PC-3 (cell line): ENCODE results near the gene SLC44A2. TPM values are rescaled to one million over a fixed set of nuclear protein-coding genes. Genes with fewer than 3 reads are reported as not detected.

Experiments
- ATAC-seq: fragments of 200-7000 bp; cut with Tn5 transposase; 2 replicates; pipeline ENCODE4 v1.9.1; 2020; ENCODE audit warnings: mild to moderate bottlenecking, moderate library complexity
- BruUV-seq: library from RNA; stranded (reverse); fragments of 400-500 nt; replicated peaks from 2 replicates; lab custom pipeline; 2021; lab: Mats Ljungman, UMichigan
- CTCF ChIA-PET: fragments of 300-600 bp; sonication (Branson Sonifier 250); formaldehyde crosslinking; loops from one replicate; lab custom pipeline; 2022; ENCODE audit warnings: antibody characterized with exemption; lab: Charles Lee
- POLR2A ChIA-PET: fragments of 300-600 bp; sonication (Branson Sonifier 250); formaldehyde crosslinking; loops from one replicate; lab custom pipeline; 2022; ENCODE audit warnings: antibody characterized with exemption; ENCODE audit not compliant: unreplicated experiment; lab: Charles Lee
- DNase-seq: peaks from one replicate; pipeline ENCODE4 v3.0.0-alpha.2; 2015
- H2AFZ ChIP-seq: fragments of 300-600 bp; sonication (generic); 2 replicates; pipeline ENCODE4 v1.6.0; 2016; ENCODE audit warnings: antibody characterized with exemption, low read length
- H3F3A ChIP-seq: fragments of 300-600 bp; sonication (generic); one replicate; pipeline ENCODE4 v1.6.0; 2017; ENCODE audit warnings: antibody characterized with exemption, low read length, control low read depth, mild to moderate bottlenecking; ENCODE audit not compliant: unreplicated experiment
- H3K27ac ChIP-seq: fragments of 300-600 bp; sonication (generic); 2 replicates; pipeline ENCODE4 v1.5.1; 2016; ENCODE audit warnings: mild to moderate bottlenecking, low read length
- H3K27me3 ChIP-seq: fragments of 300-600 bp; sonication (generic); 2 replicates; pipeline ENCODE4 v1.6.1; 2016; ENCODE audit warnings: low read length, mixed read lengths
- H3K36me3 ChIP-seq: fragments of 300-600 bp; sonication (generic); 2 replicates; pipeline ENCODE4 v1.6.1; 2016; ENCODE audit warnings: low read depth, mixed run types, low read length, mixed read lengths
- H3K4me1 ChIP-seq: fragments of 300-600 bp; sonication (generic); 2 replicates; pipeline ENCODE4 v1.5.1; 2016; ENCODE audit warnings: low read length; ENCODE audit not compliant: insufficient read depth
- H3K4me2 ChIP-seq: fragments of 300-600 bp; sonication (generic); 2 replicates; pipeline ENCODE4 v1.6.0; 2016; ENCODE audit warnings: low read length
- H3K4me3 ChIP-seq: fragments of 300-600 bp; sonication (generic); 2 replicates; pipeline ENCODE4 v1.5.1; 2016; ENCODE audit warnings: mild to moderate bottlenecking, low read length, mixed read lengths
- H3K79me2 ChIP-seq: fragments of 300-600 bp; sonication (generic); 2 replicates; pipeline ENCODE4 v1.6.1; 2017; ENCODE audit warnings: low read length, mixed read lengths
- H3K9ac ChIP-seq: fragments of 300-600 bp; sonication (generic); 2 replicates; pipeline ENCODE4 v1.6.0; 2016; ENCODE audit warnings: mild to moderate bottlenecking, low read length
- H3K9me2 ChIP-seq: fragments of 300-600 bp; sonication (generic); replicated peaks from 2 replicates; pipeline ENCODE4 v1.6.1; 2016; ENCODE audit warnings: mixed run types, low read length, mixed read lengths
- H3K9me3 ChIP-seq: fragments of 300-600 bp; sonication (generic); 2 replicates; pipeline ENCODE4 v1.6.1; 2016; ENCODE audit warnings: low read length, mixed read lengths
- H4K20me1 ChIP-seq: fragments of 300-600 bp; sonication (generic); 2 replicates; pipeline ENCODE4 v1.6.1; 2016; ENCODE audit warnings: low read length, mixed read lengths
- CTCF ChIP-seq: fragments of 300-600 bp; sonication (generic); conservative IDR thresholded peaks from 2 replicates; pipeline ENCODE4 v1.5.1; 2017; ENCODE audit warnings: antibody characterized with exemption, low read depth, mild to moderate bottlenecking, low read length
- EZH2 ChIP-seq: fragments of 300-600 bp; sonication (generic); IDR thresholded peaks from one replicate; pipeline ENCODE4 v1.6.1; 2017; ENCODE audit warnings: antibody characterized with exemption, mild to moderate bottlenecking, low read length; ENCODE audit not compliant: unreplicated experiment
- EZH2phosphoT487 ChIP-seq: fragments of 300-600 bp; sonication (generic); IDR thresholded peaks from 2 replicates; pipeline ENCODE4 v1.6.1; 2018; ENCODE audit warnings: mild to moderate bottlenecking, antibody characterized with exemption, low read length, borderline replicate concordance
- intact Hi-C: fragments of 100-400 bp; cut with micrococcal nuclease; formaldehyde crosslinking; loops from 2 replicates; pipeline ENCODE4 v1.9.0; 2023
- total RNA-seq: library from RNA; depleted of rRNA; stranded (reverse); fragments of >200 nt; gene quantifications from 2 replicates; pipeline ENCODE4 v1.2.3, GENCODE V29; 2014

The SLC44A2 gene
- total RNA-seq, 1 experiment from 2014 or later: 63.9 TPM

- POLR2A ChIA-PET: no interaction called here
- no peaks in the 10 kb centered on the region for H3K4me1 ChIP-seq
- TF ChIP-seq CTCF (no peak), EZH2phosphoT487 (no peak)
- H3K27ac ChIP-seq: no peak overlapping the region
- no peak for DNase-seq
- no peak for ATAC-seq
- no peak overlapping the region for H3K4me2 ChIP-seq
- intact Hi-C loops: no loop called here
- no peaks in the 10 kb centered on the region for H3F3A ChIP-seq
- BruUV-seq: no TSS peak
- H3K9me3 ChIP-seq: no peaks in the 10 kb centered on the region
- no peak overlapping the region for H2AFZ ChIP-seq
- no peaks in the 10 kb centered on the region for H3K27me3 ChIP-seq
- H3K4me3 ChIP-seq: no peak overlapping the region
- CTCF ChIA-PET: no interaction called here
- H3K9ac ChIP-seq: no peak overlapping the region
- H3K36me3 ChIP-seq: peaks cover 96% of the 10 kb centered on the region
- peaks cover 46% of the 10 kb centered on the region for H4K20me1 ChIP-seq
- peaks cover 25% of the 10 kb centered on the region for H3K79me2 ChIP-seq
- no peaks in the 10 kb centered on the region for H3K9me2 ChIP-seq
These were observed 57.2 kb downstream of the SLC44A2 start for GRCh38 chr19:10682397-10683063.

GRCh38 chr19:10683064-10683426 is 57.7 kb downstream of the SLC44A2 start:
- peaks cover 96% of the 10 kb centered on the region for H3K36me3 ChIP-seq
- no peak overlapping the region for H2AFZ ChIP-seq
- no peaks in the 10 kb centered on the region for H3F3A ChIP-seq
- ATAC-seq (no peak), DNase-seq (no peak)
- CTCF ChIA-PET: no interaction called here
- no peaks in the 10 kb centered on the region for H3K9me2 ChIP-seq
- H3K4me2 ChIP-seq: no peak overlapping the region
- H3K27ac ChIP-seq: no peak overlapping the region
- TF ChIP-seq CTCF (no peak), EZH2phosphoT487 (no peak), EZH2 (no peak)
- H3K4me3 ChIP-seq: no peak overlapping the region
- H3K4me1 ChIP-seq: no peaks in the 10 kb centered on the region
- no TSS peak for BruUV-seq
- peaks cover 20% of the 10 kb centered on the region for H3K79me2 ChIP-seq
- H3K9ac ChIP-seq: no peak overlapping the region
- intact Hi-C loops: no loop called here
- H3K27me3 ChIP-seq: no peaks in the 10 kb centered on the region
- POLR2A ChIA-PET: no interaction called here
- no peaks in the 10 kb centered on the region for H3K9me3 ChIP-seq
- H4K20me1 ChIP-seq: peaks cover 41% of the 10 kb centered on the region

GRCh38 chr19:10683582-10683981 is 58.2 kb downstream of the SLC44A2 start:
- Histone ChIP-seq H3K9me3 (no peaks in the 10 kb centered on the region), H3K4me1 (no peaks in the 10 kb centered on the region), H3F3A (no peaks in the 10 kb centered on the region), H3K27me3 (no peaks in the 10 kb centered on the region), H3K4me2 (no peak overlapping the region), H3K9ac (no peak overlapping the region), H3K4me3 (no peak overlapping the region), H3K79me2 (peaks cover 16% of the 10 kb centered on the region), H3K9me2 (no peaks in the 10 kb centered on the region), H3K36me3 (peaks cover 96% of the 10 kb centered on the region), H4K20me1 (peaks cover 40% of the 10 kb centered on the region), H2AFZ (no peak overlapping the region), H3K27ac (no peak overlapping the region)
- ATAC-seq (no peak), DNase-seq (no peak)
- BruUV-seq: no TSS peak
- POLR2A ChIA-PET: no interaction called here
- CTCF ChIA-PET: no interaction called here
- intact Hi-C loops: no loop called here
- TF ChIP-seq EZH2phosphoT487: no peak
- no peak for TF ChIP-seq EZH2
- no peak for TF ChIP-seq CTCF
